IMR-90 (cell line): ENCODE measurements around the gene TEX44. TPM values are rescaled to one million over a fixed set of nuclear protein-coding genes. Genes with fewer than 3 reads are reported as not detected.

ENCODE experiments used
- ATAC-seq: fragments of 200-7000 bp; cut with Tn5 transposase; 2 replicates; pipeline ENCODE4 v1.9.1; 2020; ENCODE audit warnings: low read depth, mild to moderate bottlenecking, moderate library complexity
- BruUV-seq: library from RNA; stranded (reverse); fragments of 400-500 nt; replicated peaks from 2 replicates; lab custom pipeline; 2021; lab: Mats Ljungman, UMichigan
- CTCF ChIA-PET: fragments of 300-600 bp; formaldehyde crosslinking; extraction: SDS; loops from one replicate; lab custom pipeline; 2021; ENCODE audit warnings: antibody characterized with exemption; lab: Yijun Ruan, JAX
- POLR2A ChIA-PET: fragments of 300-600 bp; sonication (Branson Sonifier 250); formaldehyde crosslinking; loops from one replicate; lab custom pipeline; 2022; ENCODE audit warnings: antibody characterized with exemption; ENCODE audit not compliant: unreplicated experiment; lab: Charles Lee
- DNase-seq: peaks from one replicate; pipeline ENCODE4 v3.0.0; 2013
- H2AFZ ChIP-seq: replicated peaks from 2 replicates; pipeline ENCODE3; 2013; ENCODE audit warnings: low read length, mild to moderate bottlenecking; ENCODE audit not compliant: poor library complexity
- H2AK5ac ChIP-seq: 2 replicates; pipeline ENCODE4 v1.6.1; 2013; ENCODE audit warnings: low read depth, low read length, inconsistent platforms
- H2AK9ac ChIP-seq: replicated peaks from 2 replicates; pipeline ENCODE3; 2013; ENCODE audit warnings: mild to moderate bottlenecking, low read depth, low read length, moderate library complexity; ENCODE audit not compliant: poor library complexity
- H2BK120ac ChIP-seq: 2 replicates; pipeline ENCODE4 v1.6.1; 2013; ENCODE audit warnings: low read depth, low read length, inconsistent platforms
- H2BK15ac ChIP-seq: 3 replicates; pipeline ENCODE4 v1.6.1; 2013; ENCODE audit warnings: low read depth, low read length, inconsistent platforms
- H2BK20ac ChIP-seq: 2 replicates; pipeline ENCODE4 v1.6.1; 2013; ENCODE audit warnings: low read depth, mild to moderate bottlenecking, inconsistent platforms, low read length, moderate library complexity
- H2BK5ac ChIP-seq: 2 replicates; pipeline ENCODE4 v1.6.1; 2013; ENCODE audit warnings: mild to moderate bottlenecking, low read depth, low read length, inconsistent platforms; ENCODE audit not compliant: poor library complexity, severe bottlenecking
- H3K14ac ChIP-seq: replicated peaks from 2 replicates; pipeline ENCODE4 v1.6.1; 2013; ENCODE audit warnings: low read depth, low read length, inconsistent platforms
- H3K18ac ChIP-seq: 2 replicates; pipeline ENCODE4 v1.6.1; 2013; ENCODE audit warnings: low read depth, low read length, control low read depth
- H3K23ac ChIP-seq: 2 replicates; pipeline ENCODE4 v1.6.1; 2013; ENCODE audit warnings: low read depth, low read length, inconsistent platforms
- H3K27ac ChIP-seq: 2 replicates; pipeline ENCODE4 v1.5.1; 2013; ENCODE audit warnings: mild to moderate bottlenecking, control low read depth, low read length; ENCODE audit not compliant: insufficient read depth
- H3K27me3 ChIP-seq: 2 replicates; pipeline ENCODE4 v1.6.1; 2013; ENCODE audit warnings: low read length; ENCODE audit not compliant: control insufficient read depth, insufficient read depth
- H3K36me3 ChIP-seq: 2 replicates; pipeline ENCODE4 v1.6.1; 2013; ENCODE audit warnings: low read length, mixed read lengths; ENCODE audit not compliant: control insufficient read depth, insufficient read depth
- H3K4ac ChIP-seq: 2 replicates; pipeline ENCODE4 v1.6.1; 2013; ENCODE audit warnings: low read depth, low read length, inconsistent platforms
- H3K4me1 ChIP-seq: 2 replicates; pipeline ENCODE4 v1.6.1; 2013; ENCODE audit warnings: low read length, mixed read lengths; ENCODE audit not compliant: control insufficient read depth, insufficient read depth
- H3K4me2 ChIP-seq: 2 replicates; pipeline ENCODE4 v1.6.1; 2013; ENCODE audit warnings: low read depth, mild to moderate bottlenecking, control low read depth, low read length, moderate library complexity
- H3K4me3 ChIP-seq: 2 replicates; pipeline ENCODE4 v1.5.1; 2013; ENCODE audit warnings: low read depth, mild to moderate bottlenecking, control low read depth, low read length, moderate library complexity; ENCODE audit not compliant: insufficient read depth
- H3K56ac ChIP-seq: 2 replicates; pipeline ENCODE4 v1.6.1; 2013; ENCODE audit warnings: low read length, inconsistent platforms; ENCODE audit not compliant: insufficient read depth; ENCODE audit errors: extremely low read depth
- H3K79me1 ChIP-seq, 2 experiments: 2 replicates each; pipeline ENCODE4 v1.6.1; 2013; ENCODE audit warnings: low read length in 2 of 2, inconsistent platforms in 1 of 2, low read depth in 1 of 2
- H3K9ac ChIP-seq: 2 replicates; pipeline ENCODE4 v1.6.1; 2013; ENCODE audit warnings: low read depth, low read length, control low read depth
- H3K9me1 ChIP-seq: 2 replicates; pipeline ENCODE4 v1.6.1; 2013; ENCODE audit warnings: low read length, inconsistent platforms; ENCODE audit not compliant: insufficient read depth
- H3K9me3 ChIP-seq: 2 replicates; pipeline ENCODE4 v1.6.1; 2013; ENCODE audit warnings: low read length; ENCODE audit not compliant: control insufficient read depth, insufficient read depth
- H4K20me1 ChIP-seq: 2 replicates; pipeline ENCODE4 v1.6.1; 2013; ENCODE audit warnings: low read length, inconsistent platforms; ENCODE audit not compliant: insufficient read depth
- H4K5ac ChIP-seq: 2 replicates; pipeline ENCODE4 v1.6.1; 2013; ENCODE audit warnings: mild to moderate bottlenecking, low read depth, low read length, control low read depth
- H4K8ac ChIP-seq, 2 experiments: 2 replicates each; pipeline ENCODE4 v1.6.1; 2013; ENCODE audit warnings: low read depth in 2 of 2, low read length in 2 of 2, control low read depth in 1 of 2, inconsistent platforms in 1 of 2
- H4K91ac ChIP-seq: 2 replicates; pipeline ENCODE4 v1.6.1; 2013; ENCODE audit warnings: low read depth, low read length, inconsistent platforms; ENCODE audit not compliant: insufficient read depth
- MAFK ChIP-seq: IDR thresholded peaks from 2 replicates; pipeline ENCODE4 v1.6.1; 2012; ENCODE audit warnings: low read depth, low read length, improper control_type of control experiment
- RAD21 ChIP-seq: IDR thresholded peaks from 2 replicates; pipeline ENCODE4 v1.6.1; 2012; ENCODE audit warnings: low read length, improper control_type of control experiment
- RCOR1 ChIP-seq: IDR thresholded peaks from 2 replicates; pipeline ENCODE4 v1.6.1; 2012; ENCODE audit warnings: mild to moderate bottlenecking, low read length, improper control_type of control experiment; ENCODE audit not compliant: insufficient replicate concordance
- SMC3 ChIP-seq: fragments of 150-350 bp; IDR thresholded peaks from 2 replicates; pipeline ENCODE4 v1.6.1; 2016; ENCODE audit warnings: low read depth, mild to moderate bottlenecking, antibody characterized with exemption, low read length, moderate library complexity
- USF2 ChIP-seq: fragments of 150-350 bp; IDR thresholded peaks from 2 replicates; pipeline ENCODE4 v1.6.1; 2017; ENCODE audit warnings: mild to moderate bottlenecking, antibody characterized with exemption, low read length, low read depth
- WGBS, 2 experiments: methylation state at CpG; one replicate each; pipeline versions ENCODE4 v1.1.5 to v1.1.7; 2013; ENCODE audit warnings: missing lambda C conversion rate in 2 of 2; ENCODE audit not compliant: insufficient read length in 1 of 2; ENCODE audit errors: extremely low coverage in 2 of 2; 5-methylcytosine and 5-hydroxymethylcytosine counted together
- dilution Hi-C: fragments of 300-500 bp; cut with HindIII; formaldehyde crosslinking; loops from one replicate; pipeline ENCODE4 v1.14.3; 2018; ENCODE audit warnings: low sequenced_read_pairs; ENCODE audit not compliant: unreplicated experiment
- in situ Hi-C: fragments of 300-500 bp; cut with MboI; formaldehyde crosslinking; loops from 3 replicates; pipeline ENCODE4 v1.14.3; 2019; ENCODE audit warnings: low sequenced_read_pairs, inconsistent platforms, mixed read lengths
- intact Hi-C: fragments of 100-400 bp; cut with micrococcal nuclease; formaldehyde crosslinking; loops from 2 replicates; pipeline ENCODE4 v1.10.0; 2022
- polyA plus RNA-seq, 3 experiments: library from polyadenylated mRNA; depleted of rRNA; stranded (reverse); fragments of >200 nt; gene quantifications; 2 replicates each; pipeline ENCODE4 v1.2.3, GENCODE V29; 2012; ENCODE audit warnings: low replicate concordance in 1 of 3
- total RNA-seq: library from RNA; depleted of rRNA; stranded (reverse); fragments of >200 nt; gene quantifications from 2 replicates; pipeline ENCODE4 v1.2.3, GENCODE V29; 2012

TEX44 gene
- total and polyA plus RNA-seq, 2 of the 4 experiments (the other 2 are of a cell fraction) = not detected

DNA sequence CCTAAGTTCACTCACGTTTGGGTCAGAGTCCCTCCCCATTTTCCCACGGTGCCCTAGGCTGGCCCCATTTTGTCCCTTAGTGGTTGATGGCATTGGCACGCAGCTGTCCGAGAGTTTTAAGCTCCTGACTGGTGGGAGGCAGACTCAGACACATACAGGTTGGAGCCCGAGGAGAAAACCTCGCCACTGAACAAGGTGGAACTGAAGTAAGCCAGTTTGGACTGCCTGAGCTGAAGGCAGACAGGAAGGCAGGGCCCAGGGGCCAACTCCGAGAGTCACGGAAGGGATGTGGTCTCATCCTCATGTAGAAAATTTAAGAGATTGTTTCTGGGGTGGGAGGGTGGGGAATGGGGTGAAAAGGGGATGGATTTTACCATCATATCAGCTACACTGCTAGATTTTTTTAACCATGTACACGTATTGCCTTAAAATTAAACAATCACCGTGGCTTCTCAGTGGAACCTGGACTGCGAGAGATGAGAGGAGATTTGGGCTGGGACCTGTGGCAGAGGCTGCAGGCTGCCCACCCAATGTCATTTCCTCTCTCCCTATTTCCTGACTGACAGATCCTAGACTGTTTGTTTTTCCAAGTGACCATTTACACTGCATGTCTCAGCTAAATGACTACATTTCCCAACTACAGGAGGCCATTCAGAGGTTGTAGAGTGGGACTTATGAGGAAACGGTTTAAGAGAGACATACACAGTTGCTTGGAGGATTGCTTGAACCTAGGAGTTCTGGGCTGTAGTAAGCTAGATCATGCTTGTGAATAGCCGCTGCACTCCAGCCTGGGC, 43.0 kb upstream of the TEX44 start:
- intact Hi-C loops = no loop called here
- POLR2A ChIA-PET = no interaction called here
- H2AK5ac ChIP-seq = no peak overlapping the region

More for the DNA sequence above, 43.0 kb upstream of the TEX44 start:
- Histone ChIP-seq H4K20me1 (no peaks in the 10 kb centered on the region), H3K9ac (no peak overlapping the region), H3K23ac (no peak overlapping the region), H3K56ac (no peak overlapping the region), H2BK20ac (no peak overlapping the region), H3K4ac (no peak overlapping the region), H4K8ac (no peak overlapping the region), H4K91ac (no peak overlapping the region), H3K4me2 (no peak overlapping the region), H2BK5ac (no peak overlapping the region), H3K27me3 (peaks cover 4% of the 10 kb centered on the region; the same call in 1 of the 2 replicates), H2BK15ac (no peak overlapping the region), H3K27ac (no peak overlapping the region), H3K79me1 (no peaks in the 10 kb centered on the region), H3K9me3 (peaks cover 5% of the 10 kb centered on the region; the same call in 1 of the 2 replicates), H2BK120ac (no peak overlapping the region), H2AFZ (no peak overlapping the region), H4K5ac (no peak overlapping the region), H3K14ac (no peak overlapping the region), H3K18ac (no peak overlapping the region), H3K4me1 (peaks cover 8% of the 10 kb centered on the region; the same call in 1 of the 2 replicates), H3K4me3 (no peak overlapping the region), H2AK9ac (no peak overlapping the region), H3K36me3 (no peaks in the 10 kb centered on the region), H3K9me1 (peaks cover 5% of the 10 kb centered on the region)
- DNase-seq = no peak
- in situ Hi-C loops = no loop called here
- dilution Hi-C loops = no loop called here
- TF ChIP-seq USF2 = no peak
- TF ChIP-seq RCOR1 = no peak
- no peak for TF ChIP-seq RAD21
- no peak for TF ChIP-seq SMC3
- no peak for TF ChIP-seq MAFK
- no TSS peak for BruUV-seq
- no peak for ATAC-seq
- 53% methylated on average over 3 of the region's 13 CpGs; no CpG with 5 or more reads in 1 of the 2 experiments for WGBS, 2 experiments
- CTCF ChIA-PET = interaction anchor here (0.6 kb wide), 1 partner anchor 8 kb away, joined by 3 read pairs; no protein-coding TSS in a partner anchor
